H9 (cell line): ENCODE measurements around the gene DPP3. TPM values are rescaled to one million over a fixed set of nuclear protein-coding genes. Genes with fewer than 3 reads are reported as not detected.

Experiments
- DNase-seq: peaks from one replicate; pipeline ENCODE4 v3.0.0-alpha.2; 2017
- H2AFZ ChIP-seq: one replicate; pipeline ENCODE4 v1.6.1; 2013; ENCODE audit warnings: mild to moderate bottlenecking, low read length, control low read depth, moderate library complexity
- H2AK5ac ChIP-seq: 2 replicates; pipeline ENCODE4 v1.6.1; 2013; ENCODE audit warnings: low read length, control low read depth, mixed read lengths; ENCODE audit not compliant: insufficient read length
- H2BK120ac ChIP-seq: one replicate; pipeline ENCODE4 v1.6.1; 2013; ENCODE audit warnings: low read depth, mild to moderate bottlenecking, low read length, control low read depth, inconsistent platforms; ENCODE audit not compliant: poor library complexity, severe bottlenecking
- H2BK12ac ChIP-seq: 2 replicates; pipeline ENCODE4 v1.6.1; 2013; ENCODE audit warnings: low read length, control low read depth, mixed read lengths, low read depth; ENCODE audit not compliant: insufficient read length
- H2BK15ac ChIP-seq: 2 replicates; pipeline ENCODE4 v1.6.1; 2013; ENCODE audit warnings: low read depth, low read length, control low read depth
- H2BK20ac ChIP-seq: one replicate; pipeline ENCODE4 v1.6.1; 2013; ENCODE audit warnings: low read depth, mild to moderate bottlenecking, low read length, control low read depth, inconsistent platforms; ENCODE audit not compliant: poor library complexity, severe bottlenecking
- H2BK5ac ChIP-seq: 2 replicates; pipeline ENCODE4 v1.6.1; 2013; ENCODE audit warnings: low read length, control low read depth, mixed read lengths; ENCODE audit not compliant: insufficient read length
- H3K14ac ChIP-seq: 2 replicates; pipeline ENCODE4 v1.6.1; 2013; ENCODE audit warnings: low read length, control low read depth; ENCODE audit not compliant: insufficient read depth
- H3K18ac ChIP-seq: 2 replicates; pipeline ENCODE4 v1.6.1; 2013; ENCODE audit warnings: low read depth, mild to moderate bottlenecking, mixed read lengths, low read length, control low read depth; ENCODE audit not compliant: insufficient read length
- H3K23ac ChIP-seq: 2 replicates; pipeline ENCODE4 v1.6.1; 2013; ENCODE audit warnings: low read length, control low read depth, mixed read lengths, low read depth; ENCODE audit not compliant: insufficient read length
- H3K23me2 ChIP-seq: 2 replicates; pipeline ENCODE4 v1.6.1; 2013; ENCODE audit warnings: low read depth, mild to moderate bottlenecking, mixed read lengths, low read length, control low read depth; ENCODE audit not compliant: insufficient read length, poor library complexity, severe bottlenecking
- H3K27ac ChIP-seq: 2 replicates; pipeline ENCODE4 v1.5.1; 2013; ENCODE audit warnings: low read length, control low read depth, mixed read lengths, low read depth; ENCODE audit not compliant: insufficient read length
- H3K27me3 ChIP-seq: 2 replicates; pipeline ENCODE4 v1.6.1; 2013; ENCODE audit warnings: low read length, control low read depth, inconsistent platforms; ENCODE audit not compliant: insufficient read depth
- H3K4ac ChIP-seq: 2 replicates; pipeline ENCODE4 v1.6.1; 2013; ENCODE audit warnings: low read depth, mild to moderate bottlenecking, control low read depth, inconsistent platforms, low read length, moderate library complexity
- H3K4me1 ChIP-seq: 2 replicates; pipeline ENCODE4 v1.6.1; 2013; ENCODE audit warnings: low read length, control low read depth, inconsistent platforms; ENCODE audit not compliant: insufficient read depth
- H3K4me2 ChIP-seq: 2 replicates; pipeline ENCODE4 v1.6.1; 2013; ENCODE audit warnings: low read length, control low read depth, mixed read lengths; ENCODE audit not compliant: insufficient read length, insufficient read depth
- H3K56ac ChIP-seq: 2 replicates; pipeline ENCODE4 v1.6.1; 2013; ENCODE audit warnings: low read depth, mild to moderate bottlenecking, mixed read lengths, low read length, control low read depth; ENCODE audit not compliant: insufficient read length
- H3K79me1 ChIP-seq: 2 replicates; pipeline ENCODE4 v1.6.1; 2013; ENCODE audit warnings: low read depth, mild to moderate bottlenecking, moderate library complexity, low read length, control low read depth, inconsistent platforms; ENCODE audit not compliant: insufficient read depth, poor library complexity, severe bottlenecking
- H3K79me2 ChIP-seq: 2 replicates; pipeline ENCODE4 v1.6.1; 2013; ENCODE audit warnings: low read length, control low read depth, inconsistent platforms; ENCODE audit not compliant: insufficient read depth
- H3K9ac ChIP-seq: 2 replicates; pipeline ENCODE4 v1.6.1; 2013; ENCODE audit warnings: low read length, control low read depth, mixed read lengths; ENCODE audit not compliant: insufficient read length; ENCODE audit errors: extremely low read depth
- H3K9me3 ChIP-seq: one replicate; pipeline ENCODE4 v1.6.1; 2013; ENCODE audit warnings: low read depth, low read length, inconsistent platforms; ENCODE audit not compliant: control insufficient read depth
- H3T11ph ChIP-seq: one replicate; pipeline ENCODE4 v1.6.1; 2013; ENCODE audit warnings: mild to moderate bottlenecking, low read length, control low read depth, inconsistent platforms
- H4K20me1 ChIP-seq: one replicate; pipeline ENCODE4 v1.6.1; 2013; ENCODE audit not compliant: control insufficient read depth, insufficient read length, insufficient read depth
- H4K5ac ChIP-seq: 2 replicates; pipeline ENCODE4 v1.6.1; 2013; ENCODE audit warnings: low read depth, mild to moderate bottlenecking, mixed read lengths, low read length, control low read depth; ENCODE audit not compliant: insufficient read length
- H4K8ac ChIP-seq: replicated peaks from 2 replicates; pipeline ENCODE4 v1.6.1; 2013; ENCODE audit warnings: low read length, control low read depth, mixed read lengths, low read depth; ENCODE audit not compliant: insufficient read length
- H4K91ac ChIP-seq: 2 replicates; pipeline ENCODE4 v1.6.1; 2013; ENCODE audit warnings: low read depth, mild to moderate bottlenecking, moderate library complexity, mixed read lengths, low read length, control low read depth; ENCODE audit not compliant: insufficient read length
- H3K27ac Mint-ChIP-seq, 3 experiments: 2 replicates in 2 of 3; 3 replicates in 1 of 3; pipeline ENCODE4 v1.8.0; 2020 to 2021; ENCODE audit warnings: mixed read lengths in 3 of 3, mild to moderate bottlenecking in 1 of 3, moderate library complexity in 1 of 3
- H3K27me3 Mint-ChIP-seq: 2 replicates; pipeline ENCODE4 v1.8.0; 2021; ENCODE audit warnings: low read depth, mild to moderate bottlenecking, moderate library complexity, mixed read lengths
- H3K36me3 Mint-ChIP-seq, 3 experiments: 2 replicates in 2 of 3; 3 replicates in 1 of 3; pipeline ENCODE4 v1.8.0; 2020 to 2021; ENCODE audit warnings: low read depth in 3 of 3, mixed read lengths in 3 of 3; ENCODE audit not compliant: insufficient read depth in 1 of 3
- H3K4me1 Mint-ChIP-seq, 2 experiments: 2 replicates each; pipeline ENCODE4 v1.8.0; 2020; ENCODE audit warnings: mixed read lengths in 2 of 2
- H3K4me3 Mint-ChIP-seq, 2 experiments: 2 replicates in 1 of 2; 3 replicates in 1 of 2; pipeline ENCODE4 v1.8.0; 2020 to 2021; ENCODE audit warnings: mild to moderate bottlenecking in 2 of 2, mixed read lengths in 2 of 2, moderate library complexity in 1 of 2
- H3K9me3 Mint-ChIP-seq, 2 experiments: 2 replicates in 1 of 2; 3 replicates in 1 of 2; pipeline ENCODE4 v1.8.0; 2020; ENCODE audit warnings: mild to moderate bottlenecking in 2 of 2, mixed read lengths in 2 of 2, moderate library complexity in 1 of 2
- WGBS: extraction: QIAGEN DNeasy Blood & Tissue Kit; methylation state at CpG from one replicate; pipeline ENCODE4 v1.1.7; 2013; ENCODE audit warnings: missing lambda C conversion rate, low lambda C conversion rate, mixed read lengths; ENCODE audit not compliant: insufficient read length; ENCODE audit errors: extremely low coverage; 5-methylcytosine and 5-hydroxymethylcytosine counted together
- total RNA-seq: library from RNA; stranded (reverse); gene quantifications from 2 replicates; pipeline ENCODE4 v1.2.1, GENCODE V29; 2021
- TF ChIP-seq, protein P1 (sequence below): fragments of 200-600 bp; sonication (generic); conservative IDR thresholded peaks from 3 replicates; pipeline ENCODE4 v1.8.0; 2021; ENCODE audit warnings: antibody characterized with exemption, mild to moderate bottlenecking

DPP3 gene
- total RNA-seq, 1 experiment from 2014 or later: 85.3 TPM

DNA sequence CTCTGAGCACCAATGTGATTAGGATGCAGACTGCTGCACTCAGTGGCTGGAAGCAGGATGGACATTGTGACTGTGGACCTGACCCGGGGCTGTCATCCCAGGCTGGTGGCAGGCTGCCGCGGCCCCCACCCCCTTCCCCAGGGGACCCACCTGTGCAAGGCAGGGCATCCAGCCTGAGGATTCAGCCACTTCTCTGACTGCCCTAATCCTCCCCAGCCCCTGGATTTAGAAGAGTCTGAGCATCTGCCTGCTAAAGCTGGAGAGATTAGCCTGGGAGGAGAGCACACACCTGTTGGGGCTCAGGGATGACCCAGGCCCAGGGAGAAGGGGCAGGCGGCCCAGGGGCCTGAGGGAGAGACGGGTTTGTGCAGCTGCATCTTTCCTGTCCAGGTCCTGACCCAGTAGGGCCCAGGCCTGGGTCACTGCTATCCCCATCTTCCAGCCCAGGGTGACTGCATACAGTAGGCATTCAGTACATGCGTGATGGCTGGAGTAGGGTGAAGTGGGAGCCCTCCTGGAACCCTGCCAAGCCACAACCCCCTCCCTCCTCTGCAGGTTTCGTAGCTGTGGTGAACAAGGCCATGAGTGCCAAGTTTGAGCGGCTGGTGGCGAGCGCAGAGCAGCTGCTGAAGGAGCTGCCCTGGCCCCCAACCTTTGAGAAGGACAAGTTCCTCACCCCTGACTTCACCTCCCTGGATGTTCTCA, 12.1 kb downstream of the DPP3 start:
- Histone ChIP-seq H3K27ac (no peak overlapping the region), H3K56ac (no peak overlapping the region), H2BK120ac (no peak overlapping the region), H2BK12ac (no peak overlapping the region), H3K4ac (no peak overlapping the region), H3K4me2 (no peak overlapping the region), H3K23ac (no peak overlapping the region), H4K5ac (no peak overlapping the region), H2BK20ac (no peak overlapping the region), H3K79me2 (no peaks in the 10 kb centered on the region), H3K4me1 (no peaks in the 10 kb centered on the region), H2BK5ac (no peak overlapping the region), H4K91ac (no peak overlapping the region), H3K27me3 (no peaks in the 10 kb centered on the region), H3K23me2 (no peaks in the 10 kb centered on the region), H3K79me1 (no peaks in the 10 kb centered on the region), H3K9ac (no peak overlapping the region), H3K9me3 (no peaks in the 10 kb centered on the region), H3T11ph (no peak overlapping the region), H4K8ac (no peak overlapping the region), H2AFZ (no peak overlapping the region), H2BK15ac (no peak overlapping the region), H3K18ac (no peak overlapping the region), H3K14ac (no peak overlapping the region), H4K20me1 (no peaks in the 10 kb centered on the region), H2AK5ac (no peak overlapping the region)
- peaks cover 10 to 67% (median 44%) of the 10 kb centered on the region in 3 experiments; a peak in 6 of 7 replicates for H3K36me3 Mint-ChIP-seq
- H3K9me3 Mint-ChIP-seq: no peaks in the 10 kb centered on the region
- TF ChIP-seq, protein P1, sequence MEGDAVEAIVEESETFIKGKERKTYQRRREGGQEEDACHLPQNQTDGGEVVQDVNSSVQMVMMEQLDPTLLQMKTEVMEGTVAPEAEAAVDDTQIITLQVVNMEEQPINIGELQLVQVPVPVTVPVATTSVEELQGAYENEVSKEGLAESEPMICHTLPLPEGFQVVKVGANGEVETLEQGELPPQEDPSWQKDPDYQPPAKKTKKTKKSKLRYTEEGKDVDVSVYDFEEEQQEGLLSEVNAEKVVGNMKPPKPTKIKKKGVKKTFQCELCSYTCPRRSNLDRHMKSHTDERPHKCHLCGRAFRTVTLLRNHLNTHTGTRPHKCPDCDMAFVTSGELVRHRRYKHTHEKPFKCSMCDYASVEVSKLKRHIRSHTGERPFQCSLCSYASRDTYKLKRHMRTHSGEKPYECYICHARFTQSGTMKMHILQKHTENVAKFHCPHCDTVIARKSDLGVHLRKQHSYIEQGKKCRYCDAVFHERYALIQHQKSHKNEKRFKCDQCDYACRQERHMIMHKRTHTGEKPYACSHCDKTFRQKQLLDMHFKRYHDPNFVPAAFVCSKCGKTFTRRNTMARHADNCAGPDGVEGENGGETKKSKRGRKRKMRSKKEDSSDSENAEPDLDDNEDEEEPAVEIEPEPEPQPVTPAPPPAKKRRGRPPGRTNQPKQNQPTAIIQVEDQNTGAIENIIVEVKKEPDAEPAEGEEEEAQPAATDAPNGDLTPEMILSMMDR: no peak
- no peak overlapping the region for H3K4me3 Mint-ChIP-seq
- WGBS: no CpG with 5 or more reads among the region's 10 CpGs
- DNase-seq: no peak
- H3K27ac Mint-ChIP-seq: peak overlapping the region in 1 of 3 experiments; percentile 61; a peak in 2 of 7 replicates
- H3K4me1 Mint-ChIP-seq: peaks cover 8 to 11% of the 10 kb centered on the region in 2 experiments
- no peaks in the 10 kb centered on the region for H3K27me3 Mint-ChIP-seq
